ENCODE measurements around the gene TPTE.
"Not testable (repeated sequence)": the region's sequence is repeated elsewhere in the genome, so short reads cannot be mapped to it uniquely, and the experiment has no call there.

The TPTE gene

DNA sequence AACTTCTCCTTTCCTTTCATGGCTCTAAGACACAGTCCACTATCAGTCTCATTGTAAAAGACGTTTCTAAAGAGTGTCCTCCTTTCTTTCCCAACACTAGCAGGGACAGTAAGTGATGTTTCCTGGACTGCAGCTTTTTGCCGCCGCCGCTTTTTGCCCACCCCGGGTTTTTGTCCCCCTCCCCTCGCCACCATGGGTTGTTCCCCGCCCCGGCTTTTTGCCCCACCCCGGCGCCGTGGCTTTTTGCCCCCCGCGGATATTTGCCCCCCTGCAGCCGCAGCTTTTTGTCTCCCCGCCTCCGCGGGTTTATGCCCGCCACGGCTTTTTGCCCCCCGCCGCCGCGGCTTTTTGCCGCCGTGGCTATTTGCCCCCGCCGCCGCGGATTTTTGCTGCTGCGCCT, 95.2 kb downstream of the TPTE start:
- H3K4me1 ChIP-seq (ENCODE audit: control insufficient read depth, insufficient read depth, low read length, unreplicated experiment): no peaks in the 10 kb centered on the region
- H2AFZ ChIP-seq (ENCODE audit: low read length, unreplicated experiment): no peak overlapping the region
- H3K79me2 ChIP-seq (ENCODE audit: control insufficient read depth, insufficient read depth, low read length, unreplicated experiment): no peaks in the 10 kb centered on the region
- no peaks in the 10 kb centered on the region for H3K36me3 ChIP-seq (ENCODE audit: insufficient read depth, low read length)
- no peak overlapping the region for H3K27ac ChIP-seq (ENCODE audit: low read depth, low read length)
- H3K4me3 ChIP-seq (ENCODE audit: low read depth, low read length): no peak overlapping the region
- no peaks in the 10 kb centered on the region for H3K27me3 ChIP-seq (ENCODE audit: insufficient read depth, low read length)

DNA sequence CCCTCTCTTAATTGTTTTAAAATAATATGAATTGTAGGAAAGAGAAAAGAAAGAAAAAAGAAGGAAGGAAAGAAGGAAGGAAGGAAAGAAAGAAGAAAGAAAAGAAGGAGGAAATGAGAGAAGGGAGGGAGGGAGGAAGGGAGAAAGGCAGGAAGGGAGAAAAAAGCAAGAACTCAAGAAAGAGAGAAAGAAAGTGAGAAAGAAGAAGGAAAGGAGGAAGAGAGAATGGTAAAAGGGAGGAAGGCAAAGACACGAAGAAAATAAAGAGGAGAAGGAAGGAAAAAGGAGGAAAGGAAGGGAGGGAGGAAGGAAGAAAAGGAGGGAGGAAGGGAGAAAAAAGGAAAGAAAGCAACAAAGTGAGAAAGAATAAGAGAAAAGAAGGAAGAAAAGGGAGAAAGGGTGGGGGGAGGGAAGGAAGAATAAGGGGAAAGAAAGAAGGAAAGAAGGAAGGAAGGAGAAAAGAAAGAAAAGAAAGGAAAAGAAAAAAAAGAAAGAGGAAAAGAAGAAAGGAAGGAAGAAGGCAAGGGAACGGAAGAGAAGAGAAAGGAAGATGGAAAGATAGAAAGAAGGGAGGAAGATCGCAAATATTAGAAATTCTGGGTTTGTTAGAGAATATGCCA, 95.9 kb downstream of the TPTE start:
- H3K36me3 ChIP-seq (ENCODE audit: insufficient read depth, low read length); H3K4me1 ChIP-seq (ENCODE audit: control insufficient read depth, insufficient read depth, low read length, unreplicated experiment); H3K4me3 ChIP-seq (ENCODE audit: low read depth, low read length); H3K27ac ChIP-seq (ENCODE audit: low read depth, low read length); H2AFZ ChIP-seq (ENCODE audit: low read length, unreplicated experiment); H3K79me2 ChIP-seq (ENCODE audit: control insufficient read depth, insufficient read depth, low read length, unreplicated experiment); H3K27me3 ChIP-seq (ENCODE audit: insufficient read depth, low read length): not testable (repeated sequence)

GRCh38 chr21:10627316-10627863, 106.0 kb downstream of the TPTE start:
- no peak overlapping the region for H3K4me3 ChIP-seq (ENCODE audit: low read depth, low read length)
- no peak overlapping the region for H2AFZ ChIP-seq (ENCODE audit: low read length, unreplicated experiment)
- H3K27me3 ChIP-seq (ENCODE audit: insufficient read depth, low read length): no peaks in the 10 kb centered on the region
- H3K79me2 ChIP-seq (ENCODE audit: control insufficient read depth, insufficient read depth, low read length, unreplicated experiment): no peaks in the 10 kb centered on the region
- no peaks in the 10 kb centered on the region for H3K4me1 ChIP-seq (ENCODE audit: control insufficient read depth, insufficient read depth, low read length, unreplicated experiment)
- H3K36me3 ChIP-seq (ENCODE audit: insufficient read depth, low read length): no peaks in the 10 kb centered on the region
- no peak overlapping the region for H3K27ac ChIP-seq (ENCODE audit: low read depth, low read length)

- H3K36me3 ChIP-seq (ENCODE audit: insufficient read depth, low read length); H3K27me3 ChIP-seq (ENCODE audit: insufficient read depth, low read length); H3K79me2 ChIP-seq (ENCODE audit: control insufficient read depth, insufficient read depth, low read length, unreplicated experiment); H3K4me1 ChIP-seq (ENCODE audit: control insufficient read depth, insufficient read depth, low read length, unreplicated experiment); H3K27ac ChIP-seq (ENCODE audit: low read depth, low read length); H2AFZ ChIP-seq (ENCODE audit: low read length, unreplicated experiment); H3K4me3 ChIP-seq (ENCODE audit: low read depth, low read length): not testable (repeated sequence)
Measured at GRCh38 chr21:10629239-10629638, 107.9 kb downstream of the TPTE start.

- not testable (repeated sequence) for H3K27ac ChIP-seq (ENCODE audit: low read depth, low read length); H3K36me3 ChIP-seq (ENCODE audit: insufficient read depth, low read length); H2AFZ ChIP-seq (ENCODE audit: low read length, unreplicated experiment); H3K4me1 ChIP-seq (ENCODE audit: control insufficient read depth, insufficient read depth, low read length, unreplicated experiment); H3K79me2 ChIP-seq (ENCODE audit: control insufficient read depth, insufficient read depth, low read length, unreplicated experiment); H3K27me3 ChIP-seq (ENCODE audit: insufficient read depth, low read length); H3K4me3 ChIP-seq (ENCODE audit: low read depth, low read length)
Measured at GRCh38 chr21:10630829-10631228, 109.4 kb downstream of the TPTE start.

DNA sequence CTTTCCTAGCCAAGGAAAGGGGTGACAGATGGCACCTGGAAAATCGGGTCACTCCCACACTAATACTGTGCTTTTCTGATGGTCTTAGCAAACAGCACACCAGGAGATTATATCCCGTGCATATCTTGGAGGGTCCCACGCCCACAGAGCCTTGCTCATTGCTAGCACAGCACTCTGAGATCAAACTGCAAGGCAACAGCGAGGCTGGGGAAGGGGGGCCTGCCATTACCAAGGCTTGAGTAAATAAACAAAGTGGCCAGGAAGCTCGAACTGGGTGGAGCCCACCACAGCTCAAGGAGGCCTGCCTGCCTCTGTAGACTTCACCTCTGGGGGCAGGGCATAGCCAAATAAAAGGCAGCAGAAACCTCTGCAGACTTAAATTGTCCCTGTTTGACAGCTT, 109.9 kb downstream of the TPTE start:
- H3K79me2 ChIP-seq (ENCODE audit: control insufficient read depth, insufficient read depth, low read length, unreplicated experiment); H3K4me1 ChIP-seq (ENCODE audit: control insufficient read depth, insufficient read depth, low read length, unreplicated experiment); H3K27me3 ChIP-seq (ENCODE audit: insufficient read depth, low read length); H3K4me3 ChIP-seq (ENCODE audit: low read depth, low read length); H3K27ac ChIP-seq (ENCODE audit: low read depth, low read length); H2AFZ ChIP-seq (ENCODE audit: low read length, unreplicated experiment); H3K36me3 ChIP-seq (ENCODE audit: insufficient read depth, low read length): not testable (repeated sequence)

DNA sequence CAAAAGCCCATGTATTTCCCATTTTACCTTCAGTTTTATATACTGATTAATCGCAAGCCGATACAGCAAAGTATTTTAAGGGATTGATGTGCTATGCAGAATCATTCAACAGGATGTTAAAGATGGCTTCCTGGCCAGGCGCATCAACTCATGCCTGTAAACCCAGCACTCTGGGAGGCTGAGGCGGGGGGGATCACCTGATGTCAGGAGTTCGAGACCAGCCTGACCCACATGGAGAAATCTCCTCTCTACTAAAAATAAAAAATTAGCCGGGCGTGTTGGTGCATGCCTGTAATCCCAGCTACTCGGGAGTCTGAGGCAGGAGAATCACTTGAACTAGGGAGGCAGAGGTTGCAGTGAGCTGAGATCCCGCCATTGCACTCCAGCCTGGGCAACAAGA, 116.8 kb downstream of the TPTE start:
- not testable (repeated sequence) for H3K4me1 ChIP-seq (ENCODE audit: control insufficient read depth, insufficient read depth, low read length, unreplicated experiment); H2AFZ ChIP-seq (ENCODE audit: low read length, unreplicated experiment); H3K79me2 ChIP-seq (ENCODE audit: control insufficient read depth, insufficient read depth, low read length, unreplicated experiment)

DNA sequence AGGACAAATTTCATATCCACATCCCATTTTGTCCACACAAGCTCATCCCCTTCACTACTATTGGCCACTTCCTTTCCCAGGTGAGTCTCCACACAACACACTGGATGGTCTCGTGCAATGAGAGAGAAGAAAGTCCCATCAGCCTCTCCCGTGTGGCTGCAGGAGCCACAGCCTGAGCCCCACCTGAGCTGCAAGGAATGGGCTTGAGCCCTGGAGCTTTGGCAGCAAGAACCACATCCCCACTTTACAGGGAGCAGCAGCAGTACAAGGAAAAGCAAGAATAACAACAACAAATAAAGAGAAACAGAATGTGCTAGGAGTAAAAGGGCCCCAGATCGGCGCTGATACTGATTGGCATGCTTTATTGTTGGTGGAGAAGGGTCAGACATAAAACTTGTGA, 117.7 kb downstream of the TPTE start:
- Histone ChIP-seq H2AFZ (ENCODE audit: low read length, unreplicated experiment) (no peak overlapping the region), H3K4me3 (ENCODE audit: low read depth, low read length) (no peak overlapping the region), H3K4me1 (ENCODE audit: control insufficient read depth, insufficient read depth, low read length, unreplicated experiment) (no peaks in the 10 kb centered on the region), H3K27me3 (ENCODE audit: insufficient read depth, low read length) (no peaks in the 10 kb centered on the region), H3K79me2 (ENCODE audit: control insufficient read depth, insufficient read depth, low read length, unreplicated experiment) (no peaks in the 10 kb centered on the region), H3K27ac (ENCODE audit: low read depth, low read length) (no peak overlapping the region), H3K36me3 (ENCODE audit: insufficient read depth, low read length) (no peaks in the 10 kb centered on the region)

More for the DNA sequence above, 116.8 kb downstream of the TPTE start:
- H3K4me3 ChIP-seq (ENCODE audit: low read depth, low read length); H3K27me3 ChIP-seq (ENCODE audit: insufficient read depth, low read length); H3K27ac ChIP-seq (ENCODE audit: low read depth, low read length); H3K36me3 ChIP-seq (ENCODE audit: insufficient read depth, low read length): not testable (repeated sequence)

- not testable (repeated sequence) for H3K36me3 ChIP-seq (ENCODE audit: insufficient read depth, low read length); H3K27ac ChIP-seq (ENCODE audit: low read depth, low read length)
Measured at GRCh38 chr21:10639746-10640145, 118.4 kb downstream of the TPTE start.

DNA sequence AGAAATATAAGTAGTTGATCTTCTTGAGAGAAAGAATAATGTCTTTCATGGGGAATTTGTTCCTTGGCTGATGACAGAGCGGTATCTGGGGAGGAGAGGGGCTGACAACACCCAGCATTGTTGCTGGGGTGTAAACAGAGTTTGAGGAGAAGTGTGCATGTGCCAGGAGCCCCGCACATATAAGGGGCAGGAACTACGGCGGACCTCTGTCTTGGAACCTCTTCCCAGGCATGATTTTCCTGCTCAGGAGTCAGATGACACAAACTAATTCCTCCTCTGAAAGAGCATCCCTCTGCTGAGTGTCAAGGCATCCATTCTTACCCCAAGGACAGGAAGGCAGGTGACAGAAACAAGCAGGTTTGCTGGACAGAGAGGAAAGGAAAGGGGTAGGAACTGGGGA, 119.1 kb downstream of the TPTE start:
- no peaks in the 10 kb centered on the region for H3K27me3 ChIP-seq (ENCODE audit: insufficient read depth, low read length)
- H3K4me3 ChIP-seq (ENCODE audit: low read depth, low read length): no peak overlapping the region
- H3K4me1 ChIP-seq (ENCODE audit: control insufficient read depth, insufficient read depth, low read length, unreplicated experiment): no peaks in the 10 kb centered on the region
- H2AFZ ChIP-seq (ENCODE audit: low read length, unreplicated experiment): no peak overlapping the region
- H3K79me2 ChIP-seq (ENCODE audit: control insufficient read depth, insufficient read depth, low read length, unreplicated experiment): no peaks in the 10 kb centered on the region
- no peak overlapping the region for H3K27ac ChIP-seq (ENCODE audit: low read depth, low read length)
- H3K36me3 ChIP-seq (ENCODE audit: insufficient read depth, low read length): no peaks in the 10 kb centered on the region

More at GRCh38 chr21:10639746-10640145, 118.4 kb downstream of the TPTE start:
- not testable (repeated sequence) for H3K4me1 ChIP-seq (ENCODE audit: control insufficient read depth, insufficient read depth, low read length, unreplicated experiment); H3K27me3 ChIP-seq (ENCODE audit: insufficient read depth, low read length); H3K79me2 ChIP-seq (ENCODE audit: control insufficient read depth, insufficient read depth, low read length, unreplicated experiment); H2AFZ ChIP-seq (ENCODE audit: low read length, unreplicated experiment); H3K4me3 ChIP-seq (ENCODE audit: low read depth, low read length)

GRCh38 chr21:10641107-10641506, 119.7 kb downstream of the TPTE start:
- Histone ChIP-seq H3K79me2 (ENCODE audit: control insufficient read depth, insufficient read depth, low read length, unreplicated experiment) (no peaks in the 10 kb centered on the region), H3K4me1 (ENCODE audit: control insufficient read depth, insufficient read depth, low read length, unreplicated experiment) (no peaks in the 10 kb centered on the region), H3K27me3 (ENCODE audit: insufficient read depth, low read length) (no peaks in the 10 kb centered on the region), H3K36me3 (ENCODE audit: insufficient read depth, low read length) (no peaks in the 10 kb centered on the region), H3K4me3 (ENCODE audit: low read depth, low read length) (no peak overlapping the region), H2AFZ (ENCODE audit: low read length, unreplicated experiment) (no peak overlapping the region), H3K27ac (ENCODE audit: low read depth, low read length) (no peak overlapping the region)
